GM12872 (cell line): Measurements from ENCODE around the gene ABHD17A.

Experiments used
- CTCF ChIP-seq: IDR thresholded peaks from 3 replicates; pipeline ENCODE4 v1.5.1; 2011; ENCODE audit warnings: low read depth, mild to moderate bottlenecking, low read length, moderate library complexity; ENCODE audit not compliant: insufficient read depth

ABHD17A gene

GRCh38 chr19:1876496-1877279 lies 8.6 kb downstream of the ABHD17A start:
- TF ChIP-seq CTCF, result 0 out of 3 replicates have a peak, but pooled peaks have one; percentile 12

- TF ChIP-seq CTCF, result no peak
Measured at GRCh38 chr19:1875646-1876495, 9.4 kb downstream of the ABHD17A start.

- no peak for TF ChIP-seq CTCF
Measured at GRCh38 chr19:1874554-1875185, 10.6 kb downstream of the ABHD17A start.

- no peak for TF ChIP-seq CTCF
Measured at GRCh38 chr19:1873524-1874473, 11.5 kb downstream of the ABHD17A start.

GRCh38 chr19:1872807-1873523 lies 12.3 kb downstream of the ABHD17A start:
- TF ChIP-seq CTCF, result no peak

- TF ChIP-seq CTCF, result no peak
Measured at GRCh38 chr19:1871630-1872029, 13.7 kb downstream of the ABHD17A start.
